ENCODE measurements around the gene IFI27.
"Not testable (repeated sequence)": the region's sequence is repeated elsewhere in the genome, so short reads cannot be mapped to it uniquely, and the experiment has no call there.

The IFI27 gene

DNA sequence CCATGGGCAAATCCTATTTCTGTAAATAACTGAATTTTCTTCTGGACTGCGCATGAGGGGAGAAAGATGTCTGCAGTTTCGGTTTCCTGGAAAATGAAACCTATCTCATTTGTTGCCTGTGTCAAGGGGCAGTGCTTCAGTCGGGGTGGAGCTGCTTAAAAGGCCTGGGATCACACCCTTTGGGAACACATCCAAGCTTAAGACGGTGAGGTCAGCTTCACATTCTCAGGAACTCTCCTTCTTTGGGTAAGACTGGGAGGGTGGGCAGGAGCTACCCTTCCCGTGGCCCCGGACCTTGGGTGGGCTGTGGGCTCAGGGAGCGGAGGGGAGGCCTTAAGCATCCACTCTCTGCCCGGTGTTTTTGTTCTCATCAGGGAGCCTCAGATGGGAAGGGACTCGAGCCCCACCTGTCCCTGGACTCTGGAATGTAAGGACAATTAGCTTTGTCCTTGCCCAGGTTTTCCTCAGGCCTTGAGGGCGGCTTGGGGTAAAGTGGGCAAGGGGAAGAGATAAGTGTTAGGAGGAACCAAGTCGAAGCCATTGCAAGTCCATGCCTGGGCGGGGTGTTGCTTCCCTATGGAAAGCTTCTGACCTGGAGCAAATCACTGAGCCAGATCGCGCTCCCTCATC is at the start of gene IFI27:
TSS of gene IFI27 (plus strand) at position 185 of the 630 bp plus-strand sequence.
- DNase-seq (ENCODE audit: low spot score): peak; percentile 87

DNA sequence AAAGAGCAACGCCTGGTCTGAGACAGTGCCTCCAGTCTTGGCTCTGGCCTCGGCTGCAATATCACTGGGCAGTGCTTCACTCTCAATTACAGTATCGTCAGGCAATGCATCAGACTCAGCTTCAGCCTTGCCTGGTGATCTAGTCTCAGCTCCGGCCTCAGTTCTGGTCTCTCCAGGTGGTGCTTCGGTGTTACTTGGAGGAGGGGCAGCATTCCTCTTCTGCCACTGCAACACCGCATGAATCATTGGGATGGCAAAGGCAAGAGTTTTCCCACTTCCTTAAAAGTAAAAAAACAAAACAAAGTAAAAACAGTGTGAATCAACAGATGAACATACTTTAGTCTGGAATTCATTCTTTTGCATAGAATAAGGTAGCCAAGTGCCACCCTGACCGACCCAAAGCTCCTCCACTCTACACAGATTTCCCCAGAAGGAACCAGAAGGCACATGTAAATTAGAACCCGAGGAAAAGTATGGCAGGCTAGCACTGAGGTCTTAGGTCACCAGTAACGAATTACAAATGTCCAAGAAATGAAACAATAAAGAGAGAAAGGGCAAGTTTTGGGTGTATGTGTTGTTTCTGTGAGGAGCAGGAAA is 48.1 kb upstream of the IFI27 start:
- no peak for DNase-seq (ENCODE audit: low spot score)

DNA sequence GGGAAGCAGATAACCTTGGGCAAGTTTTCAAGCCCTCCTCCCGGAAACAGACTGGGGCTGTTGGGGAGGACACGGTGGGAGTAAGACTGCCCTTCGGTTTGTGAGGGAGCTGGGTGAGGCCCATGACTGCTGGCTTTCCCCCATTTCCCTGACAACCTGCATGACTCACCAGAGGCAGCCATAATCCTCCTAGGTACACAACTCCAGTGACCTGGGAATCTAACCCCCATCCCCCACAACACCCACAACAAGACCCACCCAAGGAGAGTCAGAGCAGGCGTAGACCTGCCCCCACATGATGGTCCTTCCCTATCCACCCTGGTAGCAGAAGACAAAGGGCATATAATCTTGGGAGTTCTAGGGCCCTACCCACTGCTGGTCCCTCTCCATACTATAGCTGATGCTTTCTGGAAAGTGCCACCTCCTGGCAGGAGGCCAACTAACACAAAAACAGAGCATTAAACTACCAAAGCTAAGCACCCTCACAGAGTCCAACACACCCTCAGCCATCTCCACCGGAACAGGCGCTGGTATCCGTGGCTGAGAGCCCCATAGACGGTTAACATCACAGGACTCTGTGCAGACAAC is 44.4 kb upstream of the IFI27 start:
- DNase-seq (ENCODE audit: low spot score): no peak

DNA sequence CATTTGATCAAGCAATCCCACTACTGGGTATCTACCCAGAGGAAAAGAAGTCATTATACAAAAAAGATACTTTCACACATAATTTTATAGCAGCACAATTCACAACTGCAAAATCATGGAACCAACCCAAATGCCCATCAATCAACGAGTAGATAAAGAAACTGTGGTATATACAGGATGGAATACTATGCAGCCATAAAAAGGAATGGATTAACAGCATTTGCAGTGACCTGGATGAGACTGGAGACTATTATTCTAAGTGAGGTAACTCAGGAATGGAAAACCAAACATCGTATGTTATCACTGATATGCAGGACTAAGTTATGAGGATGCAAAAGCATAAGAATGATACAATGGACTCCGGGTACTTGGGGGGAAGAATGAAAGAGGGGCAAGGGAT is 38.5 kb upstream of the IFI27 start:
- DNase-seq (ENCODE audit: low spot score): not testable (repeated sequence)

DNA sequence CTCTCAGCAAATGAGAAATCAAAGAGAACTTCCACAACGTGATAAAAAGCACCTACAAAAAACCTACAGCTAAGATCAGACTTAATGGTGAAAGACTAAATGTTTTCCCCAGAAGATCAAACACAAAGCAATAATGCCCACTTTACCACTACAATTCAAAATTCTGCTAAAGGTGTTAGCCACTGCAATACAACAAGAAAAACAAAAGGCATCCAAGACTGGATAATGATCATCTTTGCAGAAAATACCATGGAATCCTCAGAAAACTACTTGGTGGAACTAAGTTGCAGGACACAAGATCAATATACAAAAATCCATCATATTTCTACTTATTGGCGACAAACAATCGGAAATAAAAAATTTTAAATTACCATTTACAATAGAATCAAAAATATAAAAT is 36.0 kb upstream of the IFI27 start:
- DNase-seq (ENCODE audit: low spot score): no peak

DNA sequence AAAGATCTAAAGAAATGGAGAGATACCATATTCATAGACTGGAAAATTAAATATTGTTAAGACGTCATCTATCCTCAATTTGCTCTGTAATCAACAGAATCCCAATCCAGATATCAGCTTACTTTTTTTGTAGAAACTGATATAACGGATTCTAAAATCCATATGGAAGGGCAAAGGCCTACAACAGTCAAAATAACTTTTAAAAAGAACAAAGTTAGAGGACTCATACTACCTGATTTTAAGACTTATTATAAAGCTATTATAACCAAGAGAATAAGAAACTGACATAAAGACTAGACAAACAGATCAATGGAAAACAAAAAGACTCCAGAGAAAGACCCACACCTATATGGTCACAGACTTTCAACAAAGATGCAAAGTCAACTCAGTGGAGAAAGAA is 35.5 kb upstream of the IFI27 start:
- no peak for DNase-seq (ENCODE audit: low spot score)

DNA sequence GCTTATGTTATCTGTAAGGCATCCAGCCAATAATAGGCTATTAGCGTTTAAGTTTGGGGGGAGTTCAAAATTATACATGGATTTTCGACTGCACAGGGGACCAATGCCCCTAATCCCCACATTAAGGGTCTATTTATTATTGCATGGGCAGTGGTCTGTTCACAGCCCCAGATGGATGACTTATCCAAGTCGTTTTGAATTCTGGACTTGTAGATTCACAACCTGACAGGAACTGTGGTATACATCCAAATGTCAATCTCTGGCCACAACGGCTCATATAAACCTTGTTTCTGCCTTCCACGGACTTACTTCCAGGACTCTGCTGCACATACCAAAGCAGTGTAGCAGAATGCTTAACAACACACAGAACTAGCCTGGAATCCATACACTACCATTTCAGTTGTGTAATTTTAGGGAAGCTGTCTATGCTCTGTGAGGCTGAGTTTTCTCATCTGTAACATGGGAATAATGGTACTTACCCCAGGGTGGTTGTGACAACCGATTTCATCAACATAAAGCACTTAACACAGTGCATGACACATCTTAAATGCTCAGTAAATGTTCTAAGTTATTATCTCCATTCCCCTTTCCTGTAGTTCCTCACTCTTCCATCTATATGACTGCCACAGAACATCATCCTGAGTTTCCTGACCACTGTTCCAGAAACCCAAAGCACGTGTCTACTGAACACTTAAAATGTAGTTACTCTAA is 33.3 kb upstream of the IFI27 start:
- peak; percentile 79 for DNase-seq (ENCODE audit: low spot score)

DNA sequence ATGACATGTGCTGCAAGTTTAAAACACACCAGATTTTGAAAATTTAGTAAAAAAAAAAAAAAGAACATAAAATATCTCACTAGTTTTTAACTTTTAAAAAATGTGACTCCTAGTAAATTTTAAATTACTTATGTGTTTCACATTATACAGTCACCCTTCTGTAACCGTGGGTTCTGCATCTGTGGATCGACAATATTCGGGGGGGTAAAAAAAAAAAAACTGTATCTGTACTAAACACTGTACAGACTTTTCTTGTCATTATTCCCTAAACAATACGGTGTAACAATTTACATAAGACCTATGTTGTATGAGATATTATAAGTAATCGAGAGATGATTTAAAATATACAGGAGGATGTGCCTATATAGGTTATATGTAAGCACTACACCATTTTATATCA is 32.7 kb upstream of the IFI27 start:
- DNase-seq (ENCODE audit: low spot score): no peak

DNA sequence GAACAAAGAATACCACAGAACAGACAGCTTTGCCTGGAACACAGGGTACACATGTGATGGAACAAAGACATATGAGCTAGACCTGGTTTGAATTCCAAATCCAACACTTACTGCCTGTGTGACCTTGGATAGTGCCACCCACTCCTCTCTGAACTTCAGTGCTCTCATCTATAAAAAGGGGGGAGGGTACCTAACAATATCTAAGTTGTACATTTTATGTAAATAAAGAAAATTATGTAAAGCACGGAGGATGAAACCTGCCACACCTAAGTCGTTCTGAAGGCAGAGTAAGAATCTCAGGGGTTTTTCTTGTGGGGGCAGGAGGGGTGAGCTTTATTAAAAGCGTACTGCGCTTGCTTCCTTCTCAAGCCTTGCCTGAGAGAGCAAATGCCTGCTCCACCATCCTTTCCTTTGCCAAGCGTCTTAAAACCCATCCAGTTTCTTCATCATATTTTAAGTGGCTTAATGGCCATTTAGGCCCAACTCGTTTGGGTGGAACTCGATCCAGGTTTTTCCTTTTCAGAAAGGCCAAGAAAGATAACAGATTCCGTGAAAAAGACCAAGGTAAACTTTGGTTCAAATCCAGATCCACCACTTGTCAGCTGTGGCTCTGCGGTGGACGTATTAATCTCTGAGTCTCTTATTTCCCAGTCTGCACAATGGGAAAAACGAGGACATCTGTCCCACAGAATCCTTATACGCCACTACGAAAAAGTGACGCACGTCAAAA is 30.5 kb upstream of the IFI27 start:
- DNase-seq (ENCODE audit: low spot score): peak; percentile 16

DNA sequence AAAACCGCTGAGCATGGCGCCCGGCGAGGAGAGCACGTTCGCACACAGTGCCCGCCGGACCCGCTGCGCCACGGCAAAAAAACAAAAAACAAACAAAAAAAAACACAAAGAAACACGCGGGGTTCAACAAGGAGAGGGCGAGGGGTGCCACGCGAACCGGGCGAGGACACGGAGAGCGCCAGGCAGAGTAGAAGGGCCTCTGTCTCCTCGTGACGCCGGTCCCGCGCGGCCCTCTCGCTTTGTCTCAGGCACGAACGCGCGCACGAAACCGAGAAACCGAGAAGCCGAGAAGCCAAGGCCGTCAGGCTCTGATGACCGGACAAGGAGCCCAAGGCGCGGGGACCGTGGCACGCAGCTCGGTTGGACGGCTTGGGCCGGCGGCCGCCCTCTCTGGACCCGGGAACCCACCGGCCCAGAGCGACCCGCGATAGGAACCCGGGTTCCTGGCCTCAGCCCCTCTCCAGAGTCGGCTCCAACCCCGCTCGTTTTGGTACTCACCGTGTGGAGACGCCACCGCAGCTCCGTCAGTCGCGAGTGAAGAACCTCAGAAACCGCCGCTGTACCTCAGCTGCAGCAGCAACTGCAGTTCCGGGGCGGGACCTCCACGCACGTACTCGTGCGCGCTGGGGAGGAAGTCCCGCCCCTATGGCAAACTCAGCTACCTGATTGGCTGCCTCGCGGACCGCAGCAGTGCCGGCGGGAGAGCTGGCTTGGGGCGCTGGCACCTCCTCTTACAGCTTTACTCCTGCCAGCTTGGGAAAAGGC is 29.7 kb upstream of the IFI27 start, which contains the start of the genes DDX24 and IFI27L1:
TSS of gene DDX24 (minus strand) at position 582 of the 765 bp plus-strand sequence. CDS start 1,460 bp downstream, outside the sequence.
TSS of gene IFI27L1 (plus strand) at position 690 of the 765 bp plus-strand sequence. CDS start 15,628 bp downstream, outside the sequence.
- DNase-seq (ENCODE audit: low spot score): peak; percentile 96

DNA sequence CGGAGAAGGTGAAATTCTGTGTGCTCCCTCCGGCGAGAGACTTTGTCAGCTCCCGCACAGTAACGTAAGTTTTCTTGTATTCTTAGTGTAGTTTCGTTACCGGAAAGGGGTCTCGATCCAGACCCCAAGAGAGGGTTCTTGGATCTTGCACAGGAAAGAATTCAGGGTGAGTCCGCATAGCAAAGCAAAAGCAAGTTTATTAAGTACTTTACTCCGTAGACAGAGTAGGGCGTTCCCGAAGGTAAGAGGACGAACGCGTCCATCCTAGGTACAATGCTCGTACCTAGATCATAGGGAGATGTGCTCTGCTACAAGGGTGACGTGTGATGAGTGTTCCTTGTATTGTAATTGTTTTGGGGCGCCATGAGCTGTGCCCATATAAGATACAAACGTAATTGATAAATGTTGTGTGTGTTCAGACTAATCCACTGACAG is 29.1 kb upstream of the IFI27 start:
- peak; percentile 64 for DNase-seq (ENCODE audit: low spot score)

DNA sequence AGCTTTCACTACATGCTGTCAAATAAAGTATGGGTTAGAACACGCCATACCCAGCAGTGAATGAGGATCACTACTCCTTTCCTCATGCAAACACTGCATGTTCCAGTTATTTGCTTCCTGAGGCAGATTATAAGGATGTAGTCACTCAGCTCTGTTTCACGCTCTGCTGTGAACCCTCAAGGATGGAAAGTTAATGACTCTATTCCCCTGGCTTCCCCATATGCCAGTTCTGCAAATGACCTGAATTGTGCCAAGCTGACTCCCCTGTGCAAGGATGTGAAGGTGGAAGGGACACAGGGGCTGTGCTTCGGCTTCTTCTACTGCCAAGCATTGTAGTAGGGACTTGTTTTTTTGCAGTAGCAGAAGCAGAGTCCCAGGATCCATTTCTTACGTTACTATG is 22.6 kb upstream of the IFI27 start:
- no peak for DNase-seq (ENCODE audit: low spot score)

DNA sequence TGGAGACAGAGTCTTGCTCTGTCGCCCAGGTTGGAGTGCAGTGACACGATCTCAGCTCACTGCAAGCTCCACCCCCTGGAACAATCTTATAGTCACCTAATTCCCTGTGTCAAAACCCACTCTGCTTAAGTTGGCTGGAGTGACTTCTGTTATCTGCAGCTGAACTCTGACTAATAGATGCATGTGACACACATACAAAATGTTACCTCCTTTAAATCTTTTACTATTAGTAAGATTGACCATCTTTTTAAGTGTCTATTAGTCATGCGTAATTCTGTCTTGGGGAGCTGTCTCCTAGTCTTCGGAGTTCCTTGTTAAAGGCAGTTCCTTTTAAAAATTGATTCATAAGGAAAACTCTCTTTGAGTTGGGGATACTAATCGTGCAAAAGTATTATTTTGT is 22.0 kb upstream of the IFI27 start:
- DNase-seq (ENCODE audit: low spot score): peak; percentile 60

DNA sequence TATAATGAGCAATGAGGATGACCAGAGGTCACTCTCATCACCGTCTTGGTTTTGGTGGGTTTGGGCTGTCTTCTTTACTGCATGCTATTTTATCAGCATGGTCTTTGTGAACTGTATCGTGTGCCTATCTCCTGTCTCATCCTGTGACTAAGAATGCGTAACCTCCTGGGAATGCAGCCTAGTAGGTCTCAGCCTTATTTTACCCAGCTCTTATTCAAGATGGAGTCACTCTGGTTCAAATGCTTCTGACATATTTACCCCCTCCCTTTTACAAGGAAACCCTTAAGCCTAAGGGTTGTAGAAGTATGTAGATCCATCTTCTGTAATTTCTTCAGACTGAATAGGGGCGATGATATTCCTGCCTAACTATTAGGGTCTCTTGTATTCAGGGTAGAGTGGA is 21.1 kb upstream of the IFI27 start:
- DNase-seq (ENCODE audit: low spot score): peak; percentile 40

DNA sequence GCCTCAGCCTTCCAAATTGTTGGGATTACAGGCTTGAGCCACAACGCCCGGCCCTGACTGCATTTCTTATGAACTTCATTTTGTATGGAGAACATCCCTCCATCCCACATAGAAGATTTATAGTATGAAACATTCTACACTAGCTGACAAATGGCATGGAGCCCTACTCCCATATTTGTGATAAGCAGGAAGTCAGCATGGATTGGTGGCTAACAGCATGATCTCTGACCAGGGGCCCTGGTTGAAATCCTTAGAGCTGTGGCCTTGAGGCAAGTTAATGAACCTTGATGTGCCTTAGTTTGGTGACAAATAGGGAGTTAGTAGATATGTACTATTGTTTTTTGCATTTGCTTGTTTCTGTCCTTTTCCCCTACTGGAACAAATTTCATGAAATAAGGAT is 17.1 kb upstream of the IFI27 start:
- no peak for DNase-seq (ENCODE audit: low spot score)

DNA sequence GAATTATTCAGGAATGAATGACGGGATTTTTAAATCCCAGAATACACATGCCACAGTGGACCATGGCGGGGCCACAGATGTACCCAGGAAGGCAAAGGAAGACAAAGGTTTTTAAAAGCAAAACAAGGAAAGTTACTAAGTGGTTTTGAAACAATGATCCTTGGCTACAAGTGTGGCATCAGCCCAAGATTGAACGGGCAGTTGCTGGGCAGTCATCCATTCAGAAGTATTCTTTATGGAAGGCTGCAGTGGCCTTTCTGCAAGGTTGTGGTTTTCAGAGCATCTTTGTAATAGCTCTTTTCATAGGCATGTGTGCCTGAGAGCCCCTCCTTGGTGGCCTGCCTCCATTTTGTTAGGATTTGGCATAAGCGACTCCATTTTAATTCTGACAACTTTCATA is 13.4 kb upstream of the IFI27 start:
- no peak for DNase-seq (ENCODE audit: low spot score)

DNA sequence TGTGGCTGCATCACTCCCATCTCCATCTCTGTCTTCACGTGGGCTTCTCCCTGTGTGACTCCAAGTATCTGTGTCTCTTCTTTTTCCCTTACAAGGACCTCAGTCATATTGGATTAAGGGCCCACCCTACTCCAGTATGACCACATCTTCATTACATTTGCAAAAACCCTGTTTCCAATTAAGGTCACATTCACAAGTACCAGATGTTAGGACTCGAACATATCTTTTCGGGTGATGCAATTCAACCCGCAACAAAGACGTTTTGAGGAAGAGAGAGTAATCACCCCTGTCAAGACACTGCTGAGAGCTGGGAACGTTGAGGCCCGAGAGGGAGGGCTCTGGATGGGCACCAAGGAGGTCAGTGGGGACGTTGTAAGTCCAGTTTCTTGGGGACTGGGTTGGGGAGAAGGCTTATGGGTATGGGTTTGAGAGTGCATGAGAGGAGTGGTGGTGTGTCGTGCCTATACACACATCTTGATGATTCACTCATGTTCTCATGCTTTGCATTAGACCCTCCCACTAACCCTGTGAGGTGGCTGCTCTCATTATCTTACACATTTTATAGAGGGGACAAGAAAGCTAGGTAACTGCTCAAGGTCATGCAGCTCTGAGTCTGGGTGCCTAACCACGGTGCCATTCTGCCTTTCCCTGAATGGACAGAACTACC is 12.1 kb upstream of the IFI27 start:
- no peak for DNase-seq (ENCODE audit: low spot score)

DNA sequence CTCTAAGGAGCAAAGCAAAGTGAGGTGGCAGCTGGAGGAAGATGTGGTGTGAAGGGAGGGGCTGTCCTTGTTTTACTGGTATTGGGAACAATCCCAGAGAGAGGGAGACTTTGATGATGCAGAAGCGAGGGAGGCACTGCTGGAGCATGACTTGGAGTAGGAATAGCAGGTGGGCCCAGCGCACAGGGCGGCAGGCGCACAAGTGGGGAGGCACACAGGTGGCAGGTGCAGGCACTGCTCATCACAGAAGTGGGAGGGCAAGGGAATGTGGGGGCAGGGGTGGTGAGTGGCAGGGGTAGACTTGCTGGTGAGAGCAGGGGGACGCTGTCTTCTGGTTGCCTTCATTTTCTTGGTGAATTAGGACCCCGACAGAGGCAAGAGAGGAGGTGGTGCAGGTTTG is 11.5 kb upstream of the IFI27 start:
- no peak for DNase-seq (ENCODE audit: low spot score)

DNA sequence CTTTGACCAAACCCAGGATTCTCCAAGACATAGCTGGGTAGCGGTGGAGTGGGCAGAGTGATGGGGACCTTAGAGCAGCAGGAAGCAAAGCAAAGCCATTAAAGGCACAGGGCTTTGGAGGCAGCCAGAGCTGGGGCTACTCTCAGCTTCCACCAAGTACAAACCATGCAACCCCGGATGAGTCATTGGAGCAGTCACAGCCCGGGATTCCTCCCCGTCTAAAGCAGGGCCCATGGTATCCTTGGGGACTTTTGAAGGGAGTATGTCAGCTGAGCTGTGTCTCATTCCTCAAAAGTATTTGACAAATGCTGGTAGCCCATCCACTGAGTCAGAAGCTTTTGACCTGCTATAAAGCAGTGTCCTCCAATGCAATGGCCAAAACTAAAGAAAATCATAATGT is 9.7 kb upstream of the IFI27 start:
- DNase-seq (ENCODE audit: low spot score): peak; percentile 39

DNA sequence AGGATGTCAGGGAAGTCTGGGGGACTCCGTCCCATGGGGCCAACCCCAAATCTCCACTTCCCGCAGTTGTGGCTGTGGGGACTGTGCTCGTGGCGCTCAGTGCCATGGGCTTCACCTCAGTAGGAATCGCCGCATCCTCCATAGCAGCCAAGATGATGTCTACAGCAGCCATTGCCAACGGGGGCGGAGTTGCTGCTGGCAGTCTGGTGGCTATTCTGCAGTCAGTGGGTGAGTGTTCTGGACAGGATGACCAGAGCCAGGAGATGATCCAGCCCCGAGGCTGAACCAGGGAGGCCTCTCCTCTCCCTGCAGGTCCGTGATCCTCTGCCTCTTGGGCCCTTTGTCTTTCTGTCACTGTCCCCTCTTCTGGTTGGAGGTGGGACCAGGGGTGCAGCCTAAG is 8.8 kb upstream of the IFI27 start:
- no peak for DNase-seq (ENCODE audit: low spot score)
